HCT116 (cell line): ENCODE data around the gene UMAD1. TPM values are rescaled to one million over a fixed set of nuclear protein-coding genes. Genes with fewer than 3 reads are reported as not detected.

Source experiments
- ATAC-seq: fragments of 200-7000 bp; cut with Tn5 transposase; 2 replicates; pipeline ENCODE4 v1.9.1; 2020; ENCODE audit warnings: mild to moderate bottlenecking, moderate library complexity
- BruUV-seq: library from RNA; stranded (reverse); fragments of 400-500 nt; replicated peaks from 2 replicates; lab custom pipeline; 2021; lab: Mats Ljungman, UMichigan
- CTCF ChIA-PET: fragments of 300-600 bp; sonication (Branson Sonifier 250); formaldehyde crosslinking; loops from one replicate; lab custom pipeline; 2021; ENCODE audit warnings: antibody characterized with exemption; lab: Charles Lee
- POLR2A ChIA-PET: fragments of 300-600, 350-600 bp; sonication (Branson Sonifier 250); formaldehyde crosslinking; loops from one replicate; lab custom pipeline; 2021; ENCODE audit warnings: antibody characterized with exemption; lab: Charles Lee
- RAD21 ChIA-PET, 2 experiments: fragments of 300-600 bp; sonication (Branson Sonifier 250); formaldehyde crosslinking; loops; one replicate each; lab custom pipeline; 2023; ENCODE audit warnings: low total read pairs in 2 of 2; ENCODE audit not compliant: uncharacterized antibody in 2 of 2, unreplicated experiment in 2 of 2, low non-redundant PET in 1 of 2; lab: Charles Lee
- DNase-seq: peaks from one replicate; pipeline ENCODE4 v3.0.0-alpha.2; 2010; ENCODE audit warnings: low read depth, low spot score
- H2AFZ ChIP-seq: fragments of 200-600 bp; shearing (Covaris generic), sonication (generic); 2 replicates; pipeline ENCODE4 v1.6.1; 2017; ENCODE audit warnings: low read depth, mixed run types, mixed read lengths, antibody characterized with exemption, low read length; ENCODE audit not compliant: poor library complexity, severe bottlenecking
- H3K27ac ChIP-seq: 2 replicates; pipeline ENCODE4 v1.5.1; 2012; ENCODE audit warnings: low read depth, low read length
- H3K27me3 ChIP-seq: fragments of 200-600 bp; sonication (generic); 2 replicates; pipeline ENCODE4 v1.6.1; 2016; ENCODE audit warnings: mixed run types, low read length, mixed read lengths; ENCODE audit not compliant: insufficient read depth
- H3K36me3 ChIP-seq, 2 experiments: fragments of 200-500 bp in 1 of 2; fragments of 200-600 bp in 1 of 2; sonication (Bioruptor generic) in 1 of 2; sonication (generic) in 1 of 2; 2 replicates each; pipeline versions ENCODE4 v1.5.1 to v1.6.1; 2014 to 2016; ENCODE audit warnings: low read length in 2 of 2, inconsistent platforms in 1 of 2, mixed read lengths in 1 of 2, mixed run types in 1 of 2; ENCODE audit not compliant: insufficient read depth in 2 of 2, control insufficient read depth in 1 of 2
- H3K4me1 ChIP-seq, 2 experiments: fragments of 200-600 bp in 1 of 2; sonication (generic) in 1 of 2; 2 replicates each; pipeline versions ENCODE4 v1.5.1 to v1.6.1; 2012 to 2017; ENCODE audit warnings: low read length in 2 of 2, inconsistent platforms in 1 of 2, mild to moderate bottlenecking in 1 of 2, mixed read lengths in 1 of 2, mixed run types in 1 of 2, moderate library complexity in 1 of 2; ENCODE audit not compliant: insufficient read depth in 2 of 2, control insufficient read depth in 1 of 2
- H3K4me2 ChIP-seq: fragments of 200-600 bp; sonication (generic); 2 replicates; pipeline ENCODE4 v1.6.1; 2017; ENCODE audit warnings: mixed run types, low read length, mixed read lengths
- H3K4me3 ChIP-seq, 2 experiments: fragments of 200-600 bp in 1 of 2; sonication (generic) in 1 of 2; replicated peaks in 1 of 2; 2 replicates each; pipeline ENCODE4 v1.5.1; 2011 to 2016; ENCODE audit warnings: low read length in 2 of 2, control low read depth in 1 of 2, low read depth in 1 of 2, mild to moderate bottlenecking in 1 of 2, mixed read lengths in 1 of 2, mixed run types in 1 of 2
- H3K79me2 ChIP-seq: fragments of 200-600 bp; sonication (generic); 2 replicates; pipeline ENCODE4 v1.6.1; 2017; ENCODE audit warnings: mild to moderate bottlenecking, mixed run types, low read length, moderate library complexity, mixed read lengths; ENCODE audit not compliant: insufficient read depth
- H3K9ac ChIP-seq: fragments of 200-600 bp; sonication (generic); 2 replicates; pipeline ENCODE4 v1.6.1; 2016; ENCODE audit warnings: low read length, mixed read lengths
- H3K9me2 ChIP-seq: fragments of 200-600 bp; sonication (generic), shearing (Covaris generic); 2 replicates; pipeline ENCODE4 v1.6.1; 2017; ENCODE audit warnings: mixed run types, mild to moderate bottlenecking, moderate library complexity; ENCODE audit not compliant: insufficient read depth
- H3K9me3 ChIP-seq, 2 experiments: fragments of 200-500 bp in 1 of 2; fragments of 200-600 bp in 1 of 2; sonication (Bioruptor generic) in 1 of 2; sonication (generic) in 1 of 2; 2 replicates each; pipeline ENCODE4 v1.6.1; 2014 to 2017; ENCODE audit warnings: low read length in 2 of 2, mixed read lengths in 2 of 2, inconsistent platforms in 1 of 2, low read depth in 1 of 2, mild to moderate bottlenecking in 1 of 2, mixed run types in 1 of 2, moderate library complexity in 1 of 2; ENCODE audit not compliant: control insufficient read depth in 1 of 2, insufficient read depth in 1 of 2
- H4K20me1 ChIP-seq: fragments of 200-600 bp; sonication (generic), shearing (Covaris generic); 2 replicates; pipeline ENCODE4 v1.6.1; 2017; ENCODE audit warnings: mixed run types, mild to moderate bottlenecking, moderate library complexity; ENCODE audit not compliant: insufficient read depth
- CBX3 ChIP-seq: IDR thresholded peaks from 2 replicates; pipeline ENCODE4 v1.6.1; 2012; ENCODE audit warnings: low read depth
- CEBPB ChIP-seq: IDR thresholded peaks from 2 replicates; pipeline ENCODE4 v1.6.1; 2012; ENCODE audit warnings: low read depth
- ELF1 ChIP-seq: IDR thresholded peaks from 2 replicates; pipeline ENCODE4 v1.6.1; 2012; ENCODE audit warnings: low read depth, borderline replicate concordance
- EZH2 ChIP-seq: fragments of 200-600 bp; sonication (generic); IDR thresholded peaks from 2 replicates; pipeline ENCODE4 v1.6.1; 2017; ENCODE audit warnings: antibody characterized with exemption, mixed run types
- FOSL1 ChIP-seq: IDR thresholded peaks from 2 replicates; pipeline ENCODE4 v1.6.1; 2012; ENCODE audit warnings: low read depth
- POLR2A ChIP-seq: IDR thresholded peaks from 2 replicates; pipeline ENCODE4 v1.7.0; 2011; ENCODE audit warnings: borderline replicate concordance; ENCODE audit not compliant: insufficient read depth, insufficient read length; ENCODE audit errors: extremely low read depth
- RAD21 ChIP-seq: IDR thresholded peaks from 2 replicates; pipeline ENCODE4 v1.6.1; 2012; ENCODE audit warnings: low read depth, mild to moderate bottlenecking
- SIN3A ChIP-seq: IDR thresholded peaks from 2 replicates; pipeline ENCODE4 v1.6.1; 2012; ENCODE audit warnings: low read depth
- SP1 ChIP-seq: IDR thresholded peaks from 2 replicates; pipeline ENCODE4 v1.6.1; 2012; ENCODE audit warnings: low read depth
- SRF ChIP-seq: IDR thresholded peaks from 2 replicates; pipeline ENCODE4 v1.6.1; 2012; ENCODE audit warnings: low read depth
- TCF7L2 ChIP-seq: IDR thresholded peaks from 2 replicates; pipeline ENCODE4 v1.7.0; 2011; ENCODE audit warnings: borderline replicate concordance, inconsistent platforms; ENCODE audit not compliant: insufficient read depth, insufficient read length; ENCODE audit errors: extremely low read depth
- ZFX ChIP-seq: fragments of 450-650 bp; IDR thresholded peaks from 2 replicates; pipeline ENCODE4 v1.6.1; 2017
- ZNF274 ChIP-seq: fragments of 200-500 bp; sonication (Bioruptor generic); IDR thresholded peaks from 2 replicates; pipeline ENCODE4 v1.6.1; 2014; ENCODE audit warnings: mild to moderate bottlenecking, low read depth, low read length, inconsistent platforms
- intact Hi-C: fragments of 100-400 bp; cut with micrococcal nuclease; formaldehyde crosslinking; loops from 2 replicates; pipeline ENCODE4 v1.10.0; 2022
- total RNA-seq: library from RNA; stranded (reverse); gene quantifications from one replicate; pipeline ENCODE4 v1.2.1, GENCODE V29; 2021; ENCODE audit not compliant: unreplicated experiment
- TF ChIP-seq, protein P1 (sequence below): IDR thresholded peaks from 2 replicates; pipeline ENCODE4 v1.6.1; 2012; ENCODE audit warnings: low read depth
- TF ChIP-seq, protein P2 (sequence below): IDR thresholded peaks from 2 replicates; pipeline ENCODE4 v1.6.1; 2012
- TF ChIP-seq, protein P3 (sequence below): IDR thresholded peaks from 2 replicates; pipeline ENCODE4 v1.6.1; 2011; ENCODE audit warnings: mild to moderate bottlenecking, low read length, moderate library complexity; ENCODE audit not compliant: insufficient replicate concordance; ENCODE audit errors: extremely low read depth
- TF ChIP-seq, protein P4 (sequence below): IDR thresholded peaks from 2 replicates; pipeline ENCODE4 v1.6.1; 2012

Gene UMAD1
- total RNA-seq, 1 experiment from 2014 or later = 12.7 TPM

DNA sequence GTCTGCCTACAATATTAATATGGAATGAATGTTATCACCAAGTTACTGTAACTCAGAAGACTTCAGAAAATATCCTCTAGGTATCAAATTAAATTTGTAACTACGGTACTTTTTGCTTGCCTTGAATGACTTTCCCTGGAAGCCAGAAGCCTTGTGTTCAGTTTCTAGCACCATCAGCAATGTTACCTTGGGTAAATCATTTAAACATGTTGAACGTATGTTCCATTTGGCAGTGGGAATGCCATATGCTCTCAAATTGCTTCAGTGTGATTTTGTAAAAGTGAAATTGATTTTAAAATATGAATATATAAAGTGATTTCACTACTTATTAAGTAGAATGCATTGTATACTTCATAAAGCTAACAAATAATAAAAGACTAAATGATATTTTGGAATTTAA is 66.7 kb downstream of the UMAD1 start:
- no peak overlapping the region for H3K27ac ChIP-seq
- no peaks in the 10 kb centered on the region for H3K4me1 ChIP-seq
- no peak overlapping the region for H3K9ac ChIP-seq
- H3K36me3 ChIP-seq = no peaks in the 10 kb centered on the region
- H3K4me2 ChIP-seq = no peak overlapping the region
- RAD21 ChIA-PET = no interaction called here
- no peaks in the 10 kb centered on the region for H3K9me3 ChIP-seq
- CTCF ChIA-PET = no interaction called here
- no peaks in the 10 kb centered on the region for H3K79me2 ChIP-seq
- no peak overlapping the region for H3K4me3 ChIP-seq
- no peak overlapping the region for H2AFZ ChIP-seq
- DNase-seq = no peak
- no peaks in the 10 kb centered on the region for H3K27me3 ChIP-seq
- BruUV-seq = no TSS peak
- POLR2A ChIA-PET = no interaction called here
- H4K20me1 ChIP-seq = no peaks in the 10 kb centered on the region
- TF ChIP-seq, protein P1, sequence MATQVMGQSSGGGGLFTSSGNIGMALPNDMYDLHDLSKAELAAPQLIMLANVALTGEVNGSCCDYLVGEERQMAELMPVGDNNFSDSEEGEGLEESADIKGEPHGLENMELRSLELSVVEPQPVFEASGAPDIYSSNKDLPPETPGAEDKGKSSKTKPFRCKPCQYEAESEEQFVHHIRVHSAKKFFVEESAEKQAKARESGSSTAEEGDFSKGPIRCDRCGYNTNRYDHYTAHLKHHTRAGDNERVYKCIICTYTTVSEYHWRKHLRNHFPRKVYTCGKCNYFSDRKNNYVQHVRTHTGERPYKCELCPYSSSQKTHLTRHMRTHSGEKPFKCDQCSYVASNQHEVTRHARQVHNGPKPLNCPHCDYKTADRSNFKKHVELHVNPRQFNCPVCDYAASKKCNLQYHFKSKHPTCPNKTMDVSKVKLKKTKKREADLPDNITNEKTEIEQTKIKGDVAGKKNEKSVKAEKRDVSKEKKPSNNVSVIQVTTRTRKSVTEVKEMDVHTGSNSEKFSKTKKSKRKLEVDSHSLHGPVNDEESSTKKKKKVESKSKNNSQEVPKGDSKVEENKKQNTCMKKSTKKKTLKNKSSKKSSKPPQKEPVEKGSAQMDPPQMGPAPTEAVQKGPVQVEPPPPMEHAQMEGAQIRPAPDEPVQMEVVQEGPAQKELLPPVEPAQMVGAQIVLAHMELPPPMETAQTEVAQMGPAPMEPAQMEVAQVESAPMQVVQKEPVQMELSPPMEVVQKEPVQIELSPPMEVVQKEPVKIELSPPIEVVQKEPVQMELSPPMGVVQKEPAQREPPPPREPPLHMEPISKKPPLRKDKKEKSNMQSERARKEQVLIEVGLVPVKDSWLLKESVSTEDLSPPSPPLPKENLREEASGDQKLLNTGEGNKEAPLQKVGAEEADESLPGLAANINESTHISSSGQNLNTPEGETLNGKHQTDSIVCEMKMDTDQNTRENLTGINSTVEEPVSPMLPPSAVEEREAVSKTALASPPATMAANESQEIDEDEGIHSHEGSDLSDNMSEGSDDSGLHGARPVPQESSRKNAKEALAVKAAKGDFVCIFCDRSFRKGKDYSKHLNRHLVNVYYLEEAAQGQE = no peak
- TF ChIP-seq CBX3 (no peak), SIN3A (no peak), SRF (no peak), RAD21 (no peak), SP1 (no peak), EZH2 (no peak), FOSL1 (no peak), ZNF274 (no peak), ELF1 (no peak), ZFX (no peak), CEBPB (no peak), TCF7L2 (no peak), POLR2A (no peak)
- TF ChIP-seq, protein P2, sequence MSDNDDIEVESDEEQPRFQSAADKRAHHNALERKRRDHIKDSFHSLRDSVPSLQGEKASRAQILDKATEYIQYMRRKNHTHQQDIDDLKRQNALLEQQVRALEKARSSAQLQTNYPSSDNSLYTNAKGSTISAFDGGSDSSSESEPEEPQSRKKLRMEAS = no peak
- TF ChIP-seq, protein P3, sequence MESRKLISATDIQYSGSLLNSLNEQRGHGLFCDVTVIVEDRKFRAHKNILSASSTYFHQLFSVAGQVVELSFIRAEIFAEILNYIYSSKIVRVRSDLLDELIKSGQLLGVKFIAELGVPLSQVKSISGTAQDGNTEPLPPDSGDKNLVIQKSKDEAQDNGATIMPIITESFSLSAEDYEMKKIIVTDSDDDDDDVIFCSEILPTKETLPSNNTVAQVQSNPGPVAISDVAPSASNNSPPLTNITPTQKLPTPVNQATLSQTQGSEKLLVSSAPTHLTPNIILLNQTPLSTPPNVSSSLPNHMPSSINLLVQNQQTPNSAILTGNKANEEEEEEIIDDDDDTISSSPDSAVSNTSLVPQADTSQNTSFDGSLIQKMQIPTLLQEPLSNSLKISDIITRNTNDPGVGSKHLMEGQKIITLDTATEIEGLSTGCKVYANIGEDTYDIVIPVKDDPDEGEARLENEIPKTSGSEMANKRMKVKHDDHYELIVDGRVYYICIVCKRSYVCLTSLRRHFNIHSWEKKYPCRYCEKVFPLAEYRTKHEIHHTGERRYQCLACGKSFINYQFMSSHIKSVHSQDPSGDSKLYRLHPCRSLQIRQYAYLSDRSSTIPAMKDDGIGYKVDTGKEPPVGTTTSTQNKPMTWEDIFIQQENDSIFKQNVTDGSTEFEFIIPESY = no peak
- TF ChIP-seq, protein P4, sequence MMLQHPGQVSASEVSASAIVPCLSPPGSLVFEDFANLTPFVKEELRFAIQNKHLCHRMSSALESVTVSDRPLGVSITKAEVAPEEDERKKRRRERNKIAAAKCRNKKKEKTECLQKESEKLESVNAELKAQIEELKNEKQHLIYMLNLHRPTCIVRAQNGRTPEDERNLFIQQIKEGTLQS = no peak
- TF ChIP-seq, all 23 proteins: peak for 0
- H3K9me2 ChIP-seq = no peaks in the 10 kb centered on the region
- ATAC-seq = no peak
- intact Hi-C loops = no loop called here
